Dedifferentiated amniotic fluid mesenchymal stem cell (primary cell): ENCODE data around the gene PNLDC1.
"Not testable (repeated sequence)": the region's sequence is repeated elsewhere in the genome, so short reads cannot be mapped to it uniquely, and the experiment has no call there.

ENCODE experiments used
- DNase-seq: peaks from one replicate; pipeline ENCODE4 v3.0.0-alpha.2; 2016; ENCODE audit errors: extremely low spot score

Gene PNLDC1

DNA sequence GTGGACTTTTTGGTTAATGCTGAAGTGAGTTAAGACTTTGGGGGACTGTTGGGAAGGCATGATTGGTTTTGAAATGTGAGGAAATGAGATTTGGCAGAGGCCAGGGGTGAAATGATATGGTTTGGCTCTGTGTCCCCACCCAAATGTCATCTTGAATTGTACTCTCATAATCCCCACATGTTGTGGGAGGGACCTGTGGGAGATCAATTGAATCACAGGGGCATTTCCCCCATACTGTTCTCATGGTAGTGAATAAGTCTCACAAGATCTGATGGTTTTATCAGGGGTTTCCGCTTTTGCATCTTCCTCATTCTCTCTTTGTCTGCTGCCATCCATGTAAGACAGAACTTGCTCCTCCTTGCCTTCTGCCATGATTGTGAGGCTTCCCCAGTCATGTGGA is 49.8 kb downstream of the PNLDC1 start:
- DNase-seq = not testable (repeated sequence)

DNA sequence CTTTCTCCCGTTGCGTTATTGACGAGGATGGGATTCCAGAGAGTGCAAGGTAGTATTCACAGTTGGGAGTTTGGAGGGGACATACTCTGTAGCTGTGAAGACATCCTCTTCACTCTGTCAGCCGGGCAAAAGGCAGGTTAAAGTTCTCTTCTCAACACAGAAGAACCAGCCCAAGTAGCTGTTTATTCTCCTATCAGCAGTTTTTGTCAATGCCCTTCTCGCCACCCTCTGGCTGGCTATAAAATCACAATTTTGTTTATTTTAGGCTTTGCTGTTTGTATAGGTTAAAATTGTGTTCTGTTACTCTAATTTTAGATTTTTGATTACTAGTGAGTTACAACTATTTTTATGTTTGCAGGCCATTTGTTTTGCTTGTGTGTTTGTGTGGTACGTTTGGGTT is 52.8 kb downstream of the PNLDC1 start:
- no peak for DNase-seq

DNA sequence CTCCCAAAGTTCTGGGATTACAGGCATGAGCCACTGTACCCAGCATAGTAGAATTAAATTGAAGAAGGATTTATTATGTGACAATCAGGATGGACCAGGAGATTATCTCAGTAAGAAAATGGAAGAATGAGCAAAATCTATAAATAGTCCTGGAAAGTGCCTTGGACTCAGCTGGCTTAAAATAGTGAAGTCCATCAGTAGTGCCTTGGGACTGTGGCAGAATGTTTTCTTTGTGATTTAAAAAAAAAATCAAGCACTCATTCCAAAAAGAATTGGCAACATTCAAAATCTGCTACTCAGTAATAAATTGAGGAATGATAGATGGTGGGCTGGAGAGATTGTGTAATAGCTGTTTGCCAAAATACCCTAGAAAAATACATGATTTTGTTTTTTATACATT is 53.7 kb downstream of the PNLDC1 start:
- no peak for DNase-seq

- no peak for DNase-seq
Measured at GRCh38 chr6:159854959-159855358, 54.9 kb downstream of the PNLDC1 start.

GRCh38 chr6:159858259-159858658 is 58.2 kb downstream of the PNLDC1 start:
- DNase-seq = no peak

DNA sequence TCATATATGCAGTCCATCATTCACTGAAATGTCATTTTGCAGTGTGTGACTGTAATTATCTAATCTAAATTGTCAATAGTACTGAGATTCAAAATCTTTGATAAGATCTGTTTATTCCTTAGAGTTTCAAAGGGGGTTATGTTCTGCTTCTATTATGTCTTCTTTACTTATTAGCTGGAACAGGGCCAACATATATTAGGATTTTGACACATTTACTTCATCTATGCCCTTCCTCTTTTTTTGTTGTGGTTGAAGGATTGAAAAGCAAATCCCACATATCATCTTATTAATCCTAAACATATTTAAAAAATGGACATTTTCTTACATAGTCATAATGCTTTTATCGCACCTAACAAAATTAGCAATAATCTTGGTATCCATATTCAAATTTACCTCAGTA is 60.4 kb downstream of the PNLDC1 start:
- DNase-seq = no peak

DNA sequence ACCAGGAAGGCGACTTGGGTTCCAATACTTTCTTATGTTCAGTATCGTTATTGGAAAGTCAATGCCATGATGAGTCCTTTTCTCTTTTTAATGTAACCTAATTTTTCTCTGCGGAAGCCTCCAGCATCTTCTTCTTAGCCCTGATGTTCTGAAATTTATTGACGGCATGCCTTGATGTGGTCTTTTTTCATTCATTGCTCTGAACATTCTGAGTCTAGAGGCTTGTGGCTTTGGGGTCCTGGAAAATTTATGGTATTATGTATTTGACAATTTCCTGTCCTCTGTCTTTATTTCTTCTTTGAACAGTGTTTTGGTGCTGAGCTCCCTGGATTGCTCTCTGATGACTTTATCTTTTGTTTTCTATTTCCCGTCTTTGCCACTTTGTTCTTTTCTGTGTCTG is 62.0 kb downstream of the PNLDC1 start:
- no peak for DNase-seq

DNA sequence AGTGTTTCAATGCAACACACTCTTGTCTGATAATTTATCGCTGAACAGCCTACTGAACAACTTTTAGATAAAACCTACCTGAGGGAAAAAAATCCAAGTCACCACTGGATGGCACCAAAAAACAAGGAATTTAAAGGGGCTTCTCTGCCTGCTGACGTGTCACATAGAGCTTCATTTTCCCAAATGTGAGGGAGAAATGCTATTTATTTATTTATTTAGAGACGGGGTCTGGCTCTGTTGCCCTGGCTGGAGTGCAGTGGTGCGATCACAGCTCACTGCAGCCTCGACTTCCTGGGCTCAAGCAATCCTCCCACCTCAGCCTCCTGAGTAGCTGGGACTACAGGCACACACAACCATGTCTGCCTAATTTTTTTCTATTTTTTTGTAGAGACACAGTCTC is 63.3 kb downstream of the PNLDC1 start:
- DNase-seq = peak; percentile 83

DNA sequence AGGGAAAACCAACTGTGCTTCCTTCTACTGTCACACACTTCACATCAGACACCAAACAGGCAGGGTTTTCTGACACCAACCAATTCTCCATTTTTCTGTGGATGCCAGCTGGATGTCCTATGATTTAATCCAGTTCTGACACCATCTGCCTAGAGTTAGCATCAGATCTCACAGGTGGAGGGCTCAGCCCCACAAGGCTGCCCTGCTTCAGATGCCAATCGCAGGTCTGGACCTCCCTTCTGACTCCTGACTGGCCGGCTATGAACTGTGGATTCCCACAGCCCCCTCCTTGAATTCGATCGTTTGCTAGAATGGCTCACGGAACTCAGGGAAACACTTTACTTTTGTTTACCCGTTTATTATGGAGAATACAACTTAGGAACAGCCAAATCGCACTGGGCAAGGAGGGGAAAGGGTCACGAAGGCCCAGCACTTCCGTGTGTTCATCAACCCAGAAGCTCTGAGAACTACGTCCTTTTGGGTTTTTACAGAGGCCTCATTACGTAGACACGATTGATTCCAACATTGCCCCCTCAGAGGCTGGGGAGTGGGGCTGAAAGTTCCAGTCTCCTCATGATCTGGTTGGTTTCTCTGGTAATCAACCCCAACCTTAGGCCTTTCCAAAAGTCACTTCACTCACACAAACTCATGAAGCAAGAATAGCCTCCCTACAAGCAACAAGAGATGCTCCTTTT is 65.3 kb downstream of the PNLDC1 start:
- no peak for DNase-seq

DNA sequence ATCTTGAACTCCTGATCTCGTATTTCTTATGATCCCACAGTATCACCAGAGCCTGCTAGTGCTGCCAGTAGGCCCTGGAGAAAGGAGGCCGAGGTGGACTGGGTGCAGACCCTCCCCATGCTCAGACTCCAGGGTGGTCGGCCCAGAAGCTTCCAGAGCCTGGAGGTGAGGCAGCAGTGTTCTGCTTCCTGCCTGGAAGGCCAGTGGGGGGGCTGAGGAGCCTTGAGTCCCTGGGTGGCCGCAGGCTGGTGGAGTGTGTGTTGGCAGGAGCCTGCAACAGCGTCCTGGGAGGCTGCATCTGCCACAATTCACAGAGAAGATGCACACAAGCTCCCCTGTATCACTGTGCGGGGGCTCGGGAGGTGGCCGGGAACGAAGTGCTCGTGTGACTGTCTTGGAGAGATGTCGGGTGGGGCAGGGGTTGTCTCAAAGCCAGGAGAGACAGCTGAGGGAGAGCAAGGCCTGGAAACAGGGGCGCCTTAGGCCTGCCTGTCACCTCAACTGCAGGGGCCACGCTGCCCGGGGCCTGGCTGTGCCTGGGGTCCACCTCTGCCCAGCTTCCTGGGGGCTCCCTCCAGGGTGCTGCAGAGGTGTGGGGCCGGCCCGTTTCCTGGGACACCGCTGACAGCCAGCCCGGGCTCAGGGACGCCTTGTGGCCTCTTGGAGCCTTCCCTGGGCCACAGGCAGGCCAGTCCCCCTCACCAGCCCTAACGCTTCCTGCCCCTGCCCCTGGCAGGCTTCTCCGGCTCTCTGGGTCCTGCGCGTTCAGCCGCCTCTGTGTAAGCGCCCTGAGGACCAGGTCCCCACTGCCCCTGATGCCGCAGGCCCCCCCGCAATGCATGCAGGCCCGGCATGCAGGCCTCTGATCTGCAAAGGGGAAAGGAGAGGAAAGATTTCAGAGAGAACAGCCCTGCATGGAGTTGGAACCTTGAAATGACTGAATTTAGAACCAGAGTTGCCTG is 66.5 kb downstream of the PNLDC1 start:
- DNase-seq = no peak
